Thyroid gland (tissue), 4 donors: ENCODE results near the gene DAGLA. TPM values are rescaled to one million over a fixed set of nuclear protein-coding genes. Genes with fewer than 3 reads are reported as not detected.

Source experiments
- DNase-seq, 2 donors: peaks; one replicate each; pipeline ENCODE4 v3.0.0-alpha.2; 2019
- H3K27ac ChIP-seq, 3 donors: fragments of 200-600 bp; sonication (generic); 1 replicate in 2 of 3; 2 replicates in 1 of 3; pipeline ENCODE4 v1.5.1; 2016 to 2019; ENCODE audit warnings: mild to moderate bottlenecking in 1 of 3, moderate library complexity in 1 of 3
- H3K27me3 ChIP-seq: fragments of 200-600 bp; sonication (generic); one replicate; pipeline ENCODE4 v1.5.1; 2019
- H3K36me3 ChIP-seq, 2 donors: fragments of 200-600 bp; sonication (generic); one replicate each; pipeline ENCODE4 v1.5.1; 2016 to 2019
- H3K4me1 ChIP-seq, 2 donors: fragments of 200-600 bp; sonication (generic); one replicate each; pipeline ENCODE4 v1.5.1; 2017 to 2019
- H3K4me3 ChIP-seq, 3 donors: fragments of 200-600 bp; sonication (generic); replicated peaks in 1 of 3; 1 replicate in 2 of 3; 2 replicates in 1 of 3; pipeline ENCODE4 v1.5.1; 2016; ENCODE audit warnings: mild to moderate bottlenecking in 1 of 3
- H3K9me3 ChIP-seq: fragments of 200-600 bp; sonication (generic); one replicate; pipeline ENCODE4 v1.5.1; 2017
- CTCF ChIP-seq, 6 experiments: fragments of 200-600 bp in 3 of 6; fragments of 450-650 bp in 3 of 6; sonication (generic) in 3 of 6; IDR thresholded peaks; one replicate each; pipeline ENCODE4 v1.5.1; 2016 to 2019; ENCODE audit warnings: antibody characterized with exemption in 6 of 6, mild to moderate bottlenecking in 2 of 6, inconsistent platforms in 1 of 6, moderate library complexity in 1 of 6
- POLR2A ChIP-seq, 2 donors: fragments of 450-650 bp; IDR thresholded peaks; one replicate each; pipeline ENCODE4 v1.6.1; 2017; ENCODE audit warnings: antibody characterized with exemption in 2 of 2, mild to moderate bottlenecking in 2 of 2, moderate library complexity in 1 of 2
- WGBS, 2 donors: methylation state at CpG; one replicate each; pipeline ENCODE4 v1.1.5; 2017; 5-methylcytosine and 5-hydroxymethylcytosine counted together
- intact Hi-C: fragments of 100-400 bp; cut with DNase I; formaldehyde crosslinking; loops from one replicate; pipeline ENCODE4 v1.15.1; 2023
- total RNA-seq, 4 donors: library from RNA; depleted of rRNA; stranded (reverse); fragments of >200 nt; gene quantifications; one replicate each; pipeline ENCODE4 v1.2.3, GENCODE V29; 2016

The DAGLA gene
- total RNA-seq, 4 donors from 2014 or later, result 1.7 to 2.8 (median 1.9) TPM

- Histone ChIP-seq H3K27ac (no peak overlapping the region), H3K27me3 (no peaks in the 10 kb centered on the region), H3K4me3 (no peak overlapping the region), H3K4me1 (peaks cover 4 to 5% of the 10 kb centered on the region in 2 donors), H3K36me3 (peaks cover 8 to 14% of the 10 kb centered on the region in 2 donors), H3K9me3 (no peaks in the 10 kb centered on the region)
- no peak for TF ChIP-seq POLR2A (IDR thresholded peaks at IDR 0.05)
- no peak for TF ChIP-seq CTCF (IDR thresholded peaks at IDR 0.05)
- WGBS, 2 donors, result 92 to 97% methylated on average over 3 of the region's 3 CpGs
- intact Hi-C loops, result no loop called here
- no peak for DNase-seq
Measured at GRCh38 chr11:61782299-61782698, 102.1 kb downstream of the DAGLA start.

DNA sequence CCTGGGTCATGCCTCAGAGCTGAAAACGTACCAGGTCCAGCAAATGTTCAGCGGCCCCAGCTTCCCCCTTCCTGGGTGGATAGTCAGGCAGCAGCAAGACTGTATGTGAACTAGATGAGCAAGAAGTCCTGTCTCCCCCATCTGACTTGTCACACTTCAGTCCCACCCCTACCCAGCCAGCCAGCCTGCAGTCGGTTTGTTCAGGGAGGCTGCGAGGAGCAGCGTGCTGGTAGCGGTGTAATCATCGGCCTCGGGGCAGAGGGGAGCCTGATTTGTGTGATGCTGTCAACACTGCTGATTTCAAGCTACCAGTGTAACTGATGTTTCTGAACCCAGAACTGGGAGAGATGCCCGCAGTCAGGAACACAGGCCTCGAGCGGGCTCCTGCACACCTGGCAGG, 102.7 kb downstream of the DAGLA start:
- H3K4me1 ChIP-seq, result no peaks in the 10 kb centered on the region
- WGBS, 2 donors, result 87 to 92% methylated on average over 9 to 11 of the region's 11 CpGs
- intact Hi-C loops, result no loop called here
- H3K9me3 ChIP-seq, result no peaks in the 10 kb centered on the region
- no peaks in the 10 kb centered on the region for H3K27me3 ChIP-seq
- H3K27ac ChIP-seq, result no peak overlapping the region
- TF ChIP-seq CTCF (IDR thresholded peaks at IDR 0.05), result no peak
- TF ChIP-seq POLR2A (IDR thresholded peaks at IDR 0.05), result no peak
- H3K36me3 ChIP-seq, result peaks cover 13 to 19% of the 10 kb centered on the region in 2 donors
- H3K4me3 ChIP-seq, result no peak overlapping the region
- no peak for DNase-seq

GRCh38 chr11:61783717-61784505, 103.7 kb downstream of the DAGLA start:
- TF ChIP-seq CTCF (IDR thresholded peaks at IDR 0.05), result no peak
- TF ChIP-seq POLR2A (IDR thresholded peaks at IDR 0.05), result no peak
- Histone ChIP-seq H3K4me1 (no peaks in the 10 kb centered on the region), H3K4me3 (no peak overlapping the region), H3K9me3 (no peaks in the 10 kb centered on the region), H3K36me3 (peaks cover 23 to 30% of the 10 kb centered on the region in 2 donors), H3K27me3 (no peaks in the 10 kb centered on the region), H3K27ac (no peak overlapping the region)
- no peak for DNase-seq
- WGBS, 2 donors, result 74 to 75% methylated on average over 12 of the region's 13 CpGs
- intact Hi-C loops, result no loop called here

- no peaks in the 10 kb centered on the region for H3K9me3 ChIP-seq
- DNase-seq, result no peak
- no peak overlapping the region for H3K27ac ChIP-seq
- WGBS, 2 donors, result 90 to 96% methylated on average over 7 of the region's 7 CpGs
- H3K27me3 ChIP-seq, result no peaks in the 10 kb centered on the region
- intact Hi-C loops, result no loop called here
- H3K4me3 ChIP-seq, result no peak overlapping the region
- H3K4me1 ChIP-seq, result no peaks in the 10 kb centered on the region
- TF ChIP-seq CTCF (IDR thresholded peaks at IDR 0.05), result no peak
- no peak for TF ChIP-seq POLR2A (IDR thresholded peaks at IDR 0.05)
- peaks cover 29 to 36% of the 10 kb centered on the region in 2 donors for H3K36me3 ChIP-seq
Measured at GRCh38 chr11:61784506-61784805, 104.3 kb downstream of the DAGLA start.

- H3K4me3 ChIP-seq, result no peak overlapping the region
- H3K9me3 ChIP-seq, result no peaks in the 10 kb centered on the region
- WGBS, 2 donors, result 70 to 87% methylated on average over 7 of the region's 11 CpGs
- peak overlapping the region in 1 of 3 donors; percentile 41 for H3K27ac ChIP-seq
- H3K36me3 ChIP-seq, result peaks cover 37 to 41% of the 10 kb centered on the region in 2 donors
- DNase-seq, result peak; percentile 69 to 74
- H3K4me1 ChIP-seq, result peaks cover 0 to under 1% of the 10 kb centered on the region in 2 donors
- no peaks in the 10 kb centered on the region for H3K27me3 ChIP-seq
- intact Hi-C loops, result no loop called here
- TF ChIP-seq POLR2A (IDR thresholded peaks at IDR 0.05) (no peak), CTCF (IDR thresholded peaks at IDR 0.05) (peak in 2 of 6 experiments; percentile 16 to 21)
Measured at GRCh38 chr11:61785837-61786402, 105.7 kb downstream of the DAGLA start.
